ENCODE results near the gene LRIG2. TPM values are rescaled to one million over a fixed set of nuclear protein-coding genes. Genes with fewer than 3 reads are reported as not detected.

Gene LRIG2
- total RNA-seq, 1 donor from 2014 or later = 6.3 TPM

GRCh38 chr1:113170519-113170918 lies 97.5 kb downstream of the LRIG2 start:
- Histone ChIP-seq H3K4me3 (no peak overlapping the region), H3K4me1 (no peaks in the 10 kb centered on the region), H3K27ac (replicated peaks) (no peak overlapping the region), H3K9me3 (replicated peaks) (peaks cover 34% of the 10 kb centered on the region), H3K36me3 (no peaks in the 10 kb centered on the region), H3K27me3 (ENCODE audit: low read depth) (peaks cover 3% of the 10 kb centered on the region)
- no peak for DNase-seq
- TF ChIP-seq CTCF (IDR thresholded peaks at IDR 0.05; ENCODE audit: borderline replicate concordance) = no peak
- intact Hi-C loops (cut with micrococcal nuclease) = no loop called here

- Histone ChIP-seq H3K9me3 (replicated peaks) (peaks cover 33% of the 10 kb centered on the region), H3K36me3 (no peaks in the 10 kb centered on the region), H3K4me1 (no peaks in the 10 kb centered on the region), H3K4me3 (no peak overlapping the region), H3K27ac (replicated peaks) (no peak overlapping the region), H3K27me3 (ENCODE audit: low read depth) (peaks cover 3% of the 10 kb centered on the region)
- DNase-seq = no peak
- no peak for TF ChIP-seq CTCF (IDR thresholded peaks at IDR 0.05; ENCODE audit: borderline replicate concordance)
- intact Hi-C loops (cut with micrococcal nuclease) = no loop called here
Observed at GRCh38 chr1:113178106-113178505, 105.1 kb downstream of the LRIG2 start.

GRCh38 chr1:113178522-113178921 lies 105.5 kb downstream of the LRIG2 start:
- intact Hi-C loops (cut with micrococcal nuclease) = no loop called here
- Histone ChIP-seq H3K27me3 (ENCODE audit: low read depth) (peaks cover 3% of the 10 kb centered on the region), H3K4me3 (no peak overlapping the region), H3K9me3 (replicated peaks) (peaks cover 33% of the 10 kb centered on the region), H3K4me1 (no peaks in the 10 kb centered on the region), H3K36me3 (no peaks in the 10 kb centered on the region), H3K27ac (replicated peaks) (no peak overlapping the region)
- DNase-seq = no peak
- TF ChIP-seq CTCF (IDR thresholded peaks at IDR 0.05; ENCODE audit: borderline replicate concordance) = no peak

Other genes starting within 250 kb of the LRIG2 start
- gene SLC16A1, start 117.0 kb upstream of the LRIG2 start, total RNA-seq = 154 TPM

Data from left ventricle myocardium inferior (tissue), 1 donor.